22Rv1 (cell line): ENCODE results near the gene PLEKHF1.

Source experiments
- CTCF ChIP-seq: fragments of 450-650 bp; IDR thresholded peaks from 2 replicates; pipeline ENCODE4 v1.5.1; 2017; ENCODE audit warnings: mild to moderate bottlenecking
- ZFX ChIP-seq: fragments of 450-650 bp; IDR thresholded peaks from 2 replicates; pipeline ENCODE4 v1.6.1; 2017; ENCODE audit warnings: antibody characterized with exemption, borderline replicate concordance

DNA sequence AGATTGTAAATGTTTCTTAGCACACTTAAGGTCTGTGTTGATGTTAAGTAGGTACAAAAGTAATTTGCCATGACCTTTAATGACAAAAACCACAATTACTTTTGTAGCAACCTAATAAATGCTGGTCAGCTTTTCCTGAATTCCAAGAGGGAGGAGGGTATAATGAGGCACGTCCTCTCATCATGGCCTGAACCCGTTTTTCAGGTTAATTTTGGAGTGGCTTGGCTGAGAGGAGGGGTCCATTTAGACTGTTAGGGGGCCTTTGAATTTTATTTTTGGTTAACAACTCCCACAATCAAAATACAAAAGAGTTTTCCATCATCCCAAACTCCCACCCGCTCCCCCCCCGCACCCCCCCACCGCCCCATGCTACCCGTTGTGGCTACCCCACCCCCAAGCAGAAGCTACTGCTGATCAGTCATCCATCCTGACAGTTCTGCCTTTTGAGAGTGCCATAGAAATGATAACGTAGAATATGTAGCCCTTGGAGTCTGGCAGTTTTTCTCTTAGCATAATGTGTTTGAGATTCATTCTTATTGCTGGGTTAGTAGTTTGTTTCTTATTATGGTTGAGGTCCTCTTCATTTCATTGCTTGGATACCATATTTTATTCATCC is 14.4 kb upstream of the PLEKHF1 start:
- TF ChIP-seq CTCF, result no peak
- no peak for TF ChIP-seq ZFX
